Activated naive CD8-positive, alpha-beta T cell treated with anti-CD3 and anti-CD28 coated beads, Interleukin-2, amount 50 U/mL, for 24 hours (primary cell): ENCODE data around the gene C1QTNF5.

ENCODE experiments used
- ATAC-seq: fragments of 150-1000 bp; cut with Tn5 transposase; one replicate; pipeline ENCODE4 v1.10.0; 2021
- DNase-seq: peaks from one replicate; pipeline ENCODE4 v3.0.0; 2021
- H3K27ac Mint-ChIP-seq: one replicate; pipeline ENCODE4 v1.8.0; 2021; ENCODE audit warnings: mild to moderate bottlenecking, mixed read lengths
- H3K27me3 Mint-ChIP-seq: one replicate; pipeline ENCODE4 v1.8.0; 2021; ENCODE audit warnings: mixed read lengths
- H3K36me3 Mint-ChIP-seq: one replicate; pipeline ENCODE4 v1.8.0; 2021; ENCODE audit warnings: low read depth, mixed read lengths
- H3K4me1 Mint-ChIP-seq: one replicate; pipeline ENCODE4 v1.8.0; 2021; ENCODE audit warnings: mixed read lengths
- H3K4me3 Mint-ChIP-seq: one replicate; pipeline ENCODE4 v1.8.0; 2021; ENCODE audit warnings: mild to moderate bottlenecking, moderate library complexity, mixed read lengths
- H3K9me3 Mint-ChIP-seq: one replicate; pipeline ENCODE4 v1.8.0; 2021; ENCODE audit warnings: mixed read lengths

C1QTNF5 gene

DNA sequence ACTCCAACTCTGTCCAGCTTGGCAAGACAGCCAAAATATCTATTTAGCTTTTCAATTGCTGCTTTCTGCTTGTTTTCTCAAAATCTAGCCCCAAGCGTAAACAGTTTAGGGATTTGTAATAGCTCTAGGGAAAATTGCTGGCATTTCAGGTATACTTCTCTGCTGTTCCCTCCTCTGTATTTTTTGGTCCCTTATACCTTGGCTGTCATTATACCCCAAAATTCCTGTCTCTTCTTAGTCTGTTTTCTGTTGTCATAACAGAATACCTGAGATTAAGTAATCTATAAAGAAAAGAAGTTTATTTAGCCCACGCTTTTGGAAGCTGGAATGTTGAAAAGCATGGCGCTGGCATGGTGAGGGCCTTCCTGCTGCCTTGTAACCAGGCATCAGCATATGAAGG, 47.2 kb downstream of the C1QTNF5 start:
- DNase-seq (no peak), ATAC-seq (no peak)
- peaks cover 23% of the 10 kb centered on the region for H3K36me3 Mint-ChIP-seq
- no peak overlapping the region for H3K4me3 Mint-ChIP-seq
- no peak overlapping the region for H3K27ac Mint-ChIP-seq
- no peaks in the 10 kb centered on the region for H3K4me1 Mint-ChIP-seq
- no peaks in the 10 kb centered on the region for H3K9me3 Mint-ChIP-seq
- H3K27me3 Mint-ChIP-seq: no peaks in the 10 kb centered on the region

GRCh38 chr11:119290894-119291497, 49.7 kb downstream of the C1QTNF5 start:
- H3K36me3 Mint-ChIP-seq: peaks cover 24% of the 10 kb centered on the region
- DNase-seq (no peak), ATAC-seq (no peak)
- no peaks in the 10 kb centered on the region for H3K27me3 Mint-ChIP-seq
- H3K9me3 Mint-ChIP-seq: no peaks in the 10 kb centered on the region
- H3K4me3 Mint-ChIP-seq: no peak overlapping the region
- H3K27ac Mint-ChIP-seq: no peak overlapping the region
- no peaks in the 10 kb centered on the region for H3K4me1 Mint-ChIP-seq
